ENCODE measurements around the gene GNB1. TPM values are rescaled to one million over a fixed set of nuclear protein-coding genes. Genes with fewer than 3 reads are reported as not detected.

The GNB1 gene
- total RNA-seq, 1 donor from 2014 or later = 427 TPM

GRCh38 chr1:1841575-1841995 is 49.3 kb downstream of the GNB1 start:
- Mint-ChIP-seq H3K9me3 (ENCODE audit: unreplicated experiment) (no peaks in the 10 kb centered on the region), H3K27ac (ENCODE audit: unreplicated experiment) (peak overlapping the region; percentile 81), H3K4me1 (ENCODE audit: unreplicated experiment) (peaks cover 7% of the 10 kb centered on the region), H3K36me3 (ENCODE audit: low read depth, unreplicated experiment) (peaks cover 4% of the 10 kb centered on the region), H3K4me3 (ENCODE audit: unreplicated experiment) (no peak overlapping the region), H3K27me3 (ENCODE audit: unreplicated experiment) (peaks cover 3% of the 10 kb centered on the region)
- TF ChIP-seq CTCF (IDR thresholded peaks at IDR 0.05; ENCODE audit: unreplicated experiment) = no peak
- no peak for DNase-seq (ENCODE audit: low spot score)

GRCh38 chr1:1839311-1839965 is 51.4 kb downstream of the GNB1 start:
- Mint-ChIP-seq H3K9me3 (ENCODE audit: unreplicated experiment) (no peaks in the 10 kb centered on the region), H3K36me3 (ENCODE audit: low read depth, unreplicated experiment) (peaks cover 7% of the 10 kb centered on the region), H3K27ac (ENCODE audit: unreplicated experiment) (peak overlapping the region; percentile 64), H3K4me1 (ENCODE audit: unreplicated experiment) (peaks cover 3% of the 10 kb centered on the region), H3K4me3 (ENCODE audit: unreplicated experiment) (no peak overlapping the region), H3K27me3 (ENCODE audit: unreplicated experiment) (peaks cover 3% of the 10 kb centered on the region)
- TF ChIP-seq CTCF (IDR thresholded peaks at IDR 0.05; ENCODE audit: unreplicated experiment) = no peak
- DNase-seq (ENCODE audit: low spot score) = no peak

- no peak for DNase-seq (ENCODE audit: low spot score)
- Mint-ChIP-seq H3K27ac (ENCODE audit: unreplicated experiment) (no peak overlapping the region), H3K4me3 (ENCODE audit: unreplicated experiment) (no peak overlapping the region), H3K9me3 (ENCODE audit: unreplicated experiment) (no peaks in the 10 kb centered on the region), H3K27me3 (ENCODE audit: unreplicated experiment) (peaks cover 2% of the 10 kb centered on the region), H3K36me3 (ENCODE audit: low read depth, unreplicated experiment) (peaks cover 24% of the 10 kb centered on the region), H3K4me1 (ENCODE audit: unreplicated experiment) (peaks cover 12% of the 10 kb centered on the region)
- TF ChIP-seq CTCF (IDR thresholded peaks at IDR 0.05; ENCODE audit: unreplicated experiment) = no peak
Measured at GRCh38 chr1:1836119-1836518, 54.8 kb downstream of the GNB1 start.

- Mint-ChIP-seq H3K4me1 (ENCODE audit: unreplicated experiment) (peaks cover 12% of the 10 kb centered on the region), H3K27ac (ENCODE audit: unreplicated experiment) (no peak overlapping the region), H3K9me3 (ENCODE audit: unreplicated experiment) (no peaks in the 10 kb centered on the region), H3K36me3 (ENCODE audit: low read depth, unreplicated experiment) (peaks cover 24% of the 10 kb centered on the region), H3K4me3 (ENCODE audit: unreplicated experiment) (no peak overlapping the region), H3K27me3 (ENCODE audit: unreplicated experiment) (peaks cover 2% of the 10 kb centered on the region)
- no peak for TF ChIP-seq CTCF (IDR thresholded peaks at IDR 0.05; ENCODE audit: unreplicated experiment)
- no peak for DNase-seq (ENCODE audit: low spot score)
Measured at GRCh38 chr1:1835546-1835945, 55.3 kb downstream of the GNB1 start.

- peaks cover 16% of the 10 kb centered on the region for H3K4me1 Mint-ChIP-seq (ENCODE audit: unreplicated experiment)
- no peak overlapping the region for H3K4me3 Mint-ChIP-seq (ENCODE audit: unreplicated experiment)
- H3K36me3 Mint-ChIP-seq (ENCODE audit: low read depth, unreplicated experiment) = peaks cover 29% of the 10 kb centered on the region
- TF ChIP-seq CTCF (IDR thresholded peaks at IDR 0.05; ENCODE audit: unreplicated experiment) = no peak
- no peaks in the 10 kb centered on the region for H3K9me3 Mint-ChIP-seq (ENCODE audit: unreplicated experiment)
- peak overlapping the region; percentile 61 for H3K27ac Mint-ChIP-seq (ENCODE audit: unreplicated experiment)
- peaks cover 2% of the 10 kb centered on the region for H3K27me3 Mint-ChIP-seq (ENCODE audit: unreplicated experiment)
- DNase-seq (ENCODE audit: low spot score) = no peak
Measured at GRCh38 chr1:1833916-1834325, 57.0 kb downstream of the GNB1 start.

All from endothelial cell (in vitro differentiated cells).